Uterus (tissue), 2 donors: ENCODE results near the gene COL23A1.

Experiments used
- CTCF ChIP-seq, 4 experiments: fragments of 200-600 bp in 2 of 4; fragments of 450-650 bp in 2 of 4; sonication (generic) in 2 of 4; IDR thresholded peaks; one replicate each; pipeline ENCODE4 v1.5.1; 2016 to 2019; ENCODE audit warnings: antibody characterized with exemption in 4 of 4, mild to moderate bottlenecking in 2 of 4, moderate library complexity in 1 of 4
- POLR2A ChIP-seq, 2 donors: fragments of 450-650 bp; IDR thresholded peaks; one replicate each; pipeline ENCODE4 v1.6.1; 2016; ENCODE audit warnings: antibody characterized with exemption in 2 of 2, mild to moderate bottlenecking in 1 of 2, moderate library complexity in 1 of 2

- TF ChIP-seq CTCF (IDR thresholded peaks at IDR 0.05) (no peak), POLR2A (IDR thresholded peaks at IDR 0.05) (no peak)
Observed at GRCh38 chr5:178404987-178405386, 185.2 kb downstream of the COL23A1 start.
